Endothelial cell of umbilical vein (primary cell): ENCODE data around the gene ADAMTSL2. TPM values are rescaled to one million over a fixed set of nuclear protein-coding genes. Genes with fewer than 3 reads are reported as not detected.

Source experiments
- BruUV-seq: library from RNA; stranded (reverse); fragments of 400-500 nt; replicated peaks from 2 replicates; lab custom pipeline; 2021; lab: Mats Ljungman, UMichigan
- CTCF ChIA-PET: fragments of 300-600, 350-600 bp; sonication (Branson Sonifier 250); formaldehyde crosslinking; loops from one replicate; lab custom pipeline; 2021; ENCODE audit warnings: antibody characterized with exemption, inconsistent platforms; lab: Charles Lee
- POLR2A ChIA-PET: fragments of 300-600, 350-600 bp; sonication (Branson Sonifier 250); formaldehyde crosslinking; loops from one replicate; lab custom pipeline; 2021; ENCODE audit warnings: antibody characterized with exemption, inconsistent platforms; lab: Charles Lee
- DNase-seq: peaks from one replicate; pipeline ENCODE4 v3.0.0-alpha.2; 2011; ENCODE audit warnings: low read depth, low spot score
- FAIRE-seq: peaks from 2 replicates; lab custom pipeline; 2011; peaks lifted over from hg19 to GRCh38; lab: Jason Lieb, UNC
- H2AFZ ChIP-seq: 2 replicates; pipeline ENCODE4 v1.6.0; 2012; ENCODE audit warnings: low read depth, low read length, control low read depth, inconsistent platforms
- H3K27ac ChIP-seq: 2 replicates; pipeline ENCODE4 v1.5.1; 2011; ENCODE audit warnings: low read depth, mild to moderate bottlenecking, control low read depth, low read length, moderate library complexity; ENCODE audit not compliant: insufficient read depth
- H3K27me3 ChIP-seq, 2 experiments: 2 replicates each; pipeline versions ENCODE4 v1.6.0 to v1.6.1; 2011; ENCODE audit warnings: low read length in 2 of 2, mixed read lengths in 1 of 2; ENCODE audit not compliant: control insufficient read depth in 2 of 2, insufficient read depth in 2 of 2
- H3K36me3 ChIP-seq, 2 experiments: 2 replicates in 1 of 2; 3 replicates in 1 of 2; pipeline ENCODE4 v1.5.1; 2011; ENCODE audit warnings: low read length in 2 of 2, mild to moderate bottlenecking in 1 of 2, moderate library complexity in 1 of 2; ENCODE audit not compliant: control insufficient read depth in 2 of 2, insufficient read depth in 2 of 2; ENCODE audit errors: extremely low read depth in 1 of 2
- H3K4me1 ChIP-seq: 3 replicates; pipeline ENCODE4 v1.5.1; 2011; ENCODE audit warnings: mild to moderate bottlenecking, low read length; ENCODE audit not compliant: control insufficient read depth, insufficient read depth; ENCODE audit errors: extremely low read depth
- H3K4me2 ChIP-seq: 2 replicates; pipeline ENCODE4 v1.6.1; 2011; ENCODE audit warnings: low read length, control low read depth, mixed read lengths; ENCODE audit not compliant: insufficient read depth
- H3K4me3 ChIP-seq, 3 experiments: fragments of 200-600 bp in 1 of 3; sonication (generic), shearing (Covaris generic) in 1 of 3; replicated peaks in 1 of 3; 2 replicates each; pipeline ENCODE4 v1.5.1; 2011 to 2016; ENCODE audit warnings: control low read depth in 3 of 3, low read length in 3 of 3, mild to moderate bottlenecking in 2 of 3, inconsistent platforms in 1 of 3, low read depth in 1 of 3, moderate library complexity in 1 of 3; ENCODE audit not compliant: insufficient read depth in 1 of 3
- H3K79me2 ChIP-seq: 2 replicates; pipeline ENCODE4 v1.6.0; 2012; ENCODE audit warnings: low read length, inconsistent platforms; ENCODE audit not compliant: control insufficient read depth, insufficient read depth
- H3K9ac ChIP-seq: replicated peaks from 2 replicates; pipeline ENCODE3; 2011; ENCODE audit warnings: low read length, control low read depth; ENCODE audit not compliant: insufficient read depth; ENCODE audit errors: extremely low read depth
- H3K9me1 ChIP-seq: replicated peaks from 3 replicates; pipeline ENCODE4 v1.6.0; 2011; ENCODE audit warnings: mild to moderate bottlenecking, low read length; ENCODE audit not compliant: control insufficient read depth, insufficient read depth; ENCODE audit errors: extremely low read depth
- H3K9me3 ChIP-seq: replicated peaks from 2 replicates; pipeline ENCODE4 v1.5.1; 2012; ENCODE audit warnings: low read length, inconsistent platforms; ENCODE audit not compliant: control insufficient read depth, insufficient read depth
- H4K20me1 ChIP-seq: replicated peaks from 2 replicates; pipeline ENCODE3; 2011; ENCODE audit warnings: mild to moderate bottlenecking, low read length; ENCODE audit not compliant: control insufficient read depth, insufficient read depth; ENCODE audit errors: extremely low read depth
- EZH2 ChIP-seq: IDR thresholded peaks from 2 replicates; pipeline ENCODE4 v1.6.1; 2012; ENCODE audit warnings: borderline replicate concordance, low read depth, mild to moderate bottlenecking, moderate library complexity, low read length, inconsistent platforms; ENCODE audit not compliant: severe bottlenecking
- FOS ChIP-seq: IDR thresholded peaks from 2 replicates; pipeline ENCODE4 v1.6.1; 2011; ENCODE audit warnings: mild to moderate bottlenecking, low read length, moderate library complexity, borderline replicate concordance; ENCODE audit not compliant: insufficient read depth
- GATA2 ChIP-seq: IDR thresholded peaks from 2 replicates; pipeline ENCODE4 v1.7.0; 2011; ENCODE audit warnings: low read depth, mild to moderate bottlenecking, moderate library complexity, mixed read lengths, low read length; ENCODE audit not compliant: insufficient read length, insufficient read depth
- JUN ChIP-seq: IDR thresholded peaks from 2 replicates; pipeline ENCODE4 v1.6.1; 2011; ENCODE audit warnings: borderline replicate concordance, low read depth; ENCODE audit not compliant: insufficient read length, insufficient read depth
- MAX ChIP-seq: IDR thresholded peaks from 2 replicates; pipeline ENCODE4 v1.6.1; 2011; ENCODE audit not compliant: insufficient read depth, insufficient read length
- MYC ChIP-seq: IDR thresholded peaks from one replicate; pipeline ENCODE4 v1.6.1; 2011; ENCODE audit warnings: mild to moderate bottlenecking, low read depth, low read length
- dilution Hi-C: fragments of 300-500 bp; cut with MboI; formaldehyde crosslinking; loops from one replicate; pipeline ENCODE4 v1.15.0; 2019; ENCODE audit warnings: low sequenced_read_pairs; ENCODE audit not compliant: extremely low pct_ligation_motif_present
- intact Hi-C: fragments of 100-400 bp; cut with micrococcal nuclease; formaldehyde crosslinking; loops from one replicate; pipeline ENCODE4 v1.10.0; 2022
- polyA plus RNA-seq, 4 experiments: library from polyadenylated mRNA; depleted of rRNA in 3 of 4; stranded (reverse) in 3 of 4; unstranded in 1 of 4; fragments of >200 nt; gene quantifications; 2 replicates each; pipeline versions ENCODE4 v1.2.1 to v1.2.3, GENCODE V29; 2011 to 2012; ENCODE audit warnings: missing spikeins in 1 of 4
- total RNA-seq: library from RNA; stranded (reverse); gene quantifications from 2 replicates; pipeline ENCODE4 v1.2.3, GENCODE V29; 2021
- TF ChIP-seq, protein P1 (sequence below), 2 donors: IDR thresholded peaks; 1 replicate in 1 of 2; 2 replicates in 1 of 2; pipeline ENCODE4 v1.5.1; 2011; ENCODE audit warnings: low read length in 2 of 2, mild to moderate bottlenecking in 2 of 2, moderate library complexity in 2 of 2, control low read depth in 1 of 2, inconsistent platforms in 1 of 2, low read depth in 1 of 2; ENCODE audit not compliant: insufficient read depth in 1 of 2; ENCODE audit errors: extremely low read depth in 1 of 2

Gene ADAMTSL2
- total and polyA plus RNA-seq, 2 donors (not counting 3 experiments of a cell fraction or from before 2014, with no cell fraction given), result not detected

DNA sequence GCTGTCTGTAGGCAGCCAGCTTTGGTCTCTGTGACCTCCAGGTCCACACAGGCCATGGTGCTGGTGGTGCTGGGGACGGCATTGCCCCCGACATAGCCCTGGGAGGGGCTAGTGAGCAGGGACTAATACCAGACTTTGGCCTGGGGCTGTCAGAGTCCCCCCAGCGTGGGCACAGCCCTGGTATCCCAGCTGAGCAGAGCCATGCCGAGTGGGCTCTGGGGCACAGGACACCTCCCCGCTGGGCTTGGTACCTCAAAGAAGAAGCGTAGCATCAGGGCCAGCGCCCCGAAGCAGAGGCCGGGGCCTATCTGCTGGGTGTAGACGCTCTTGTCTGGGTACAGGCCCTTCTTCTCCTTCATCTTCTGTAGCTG lies 19.3 kb upstream of the ADAMTSL2 start:
- TF ChIP-seq MYC, result no peak
- no peak for TF ChIP-seq JUN
- TF ChIP-seq, protein P1, sequence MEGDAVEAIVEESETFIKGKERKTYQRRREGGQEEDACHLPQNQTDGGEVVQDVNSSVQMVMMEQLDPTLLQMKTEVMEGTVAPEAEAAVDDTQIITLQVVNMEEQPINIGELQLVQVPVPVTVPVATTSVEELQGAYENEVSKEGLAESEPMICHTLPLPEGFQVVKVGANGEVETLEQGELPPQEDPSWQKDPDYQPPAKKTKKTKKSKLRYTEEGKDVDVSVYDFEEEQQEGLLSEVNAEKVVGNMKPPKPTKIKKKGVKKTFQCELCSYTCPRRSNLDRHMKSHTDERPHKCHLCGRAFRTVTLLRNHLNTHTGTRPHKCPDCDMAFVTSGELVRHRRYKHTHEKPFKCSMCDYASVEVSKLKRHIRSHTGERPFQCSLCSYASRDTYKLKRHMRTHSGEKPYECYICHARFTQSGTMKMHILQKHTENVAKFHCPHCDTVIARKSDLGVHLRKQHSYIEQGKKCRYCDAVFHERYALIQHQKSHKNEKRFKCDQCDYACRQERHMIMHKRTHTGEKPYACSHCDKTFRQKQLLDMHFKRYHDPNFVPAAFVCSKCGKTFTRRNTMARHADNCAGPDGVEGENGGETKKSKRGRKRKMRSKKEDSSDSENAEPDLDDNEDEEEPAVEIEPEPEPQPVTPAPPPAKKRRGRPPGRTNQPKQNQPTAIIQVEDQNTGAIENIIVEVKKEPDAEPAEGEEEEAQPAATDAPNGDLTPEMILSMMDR (IDR thresholded peaks at IDR 0.05; ENCODE audit: extremely low read depth in 1 of 2, insufficient read depth in 1 of 2, low read depth in 1 of 2, low read length in 2 of 2), result no peak
- TF ChIP-seq MAX, result no peak
- no peak for TF ChIP-seq FOS
- TF ChIP-seq GATA2, result no peak
- no peak for TF ChIP-seq EZH2
- dilution Hi-C loops, result no loop called here
- DNase-seq (no peak), FAIRE-seq (no peak)
- no peaks in the 10 kb centered on the region for H4K20me1 ChIP-seq
- POLR2A ChIA-PET, result no interaction called here
- H3K4me1 ChIP-seq, result no peaks in the 10 kb centered on the region
- H3K27me3 ChIP-seq, result no peaks in the 10 kb centered on the region
- H3K27ac ChIP-seq, result no peak overlapping the region
- no peaks in the 10 kb centered on the region for H3K9me3 ChIP-seq
- H3K4me3 ChIP-seq, result no peak overlapping the region
- no peak overlapping the region for H3K4me2 ChIP-seq
- no peaks in the 10 kb centered on the region for H3K9me1 ChIP-seq
- no peak overlapping the region for H2AFZ ChIP-seq
- intact Hi-C loops, result no loop called here
- CTCF ChIA-PET, result no interaction called here
- no peaks in the 10 kb centered on the region for H3K36me3 ChIP-seq
- H3K9ac ChIP-seq, result no peak overlapping the region
- BruUV-seq, result no TSS peak
- H3K79me2 ChIP-seq, result no peaks in the 10 kb centered on the region
